HG03139 (cell line): ENCODE measurements around the gene HMCN2.
"Not testable (repeated sequence)": the region's sequence is repeated elsewhere in the genome, so short reads cannot be mapped to it uniquely, and the experiment has no call there.

Experiments
- ATAC-seq: cut with Tn5 transposase; IDR thresholded peaks from one replicate; pipeline ENCODE4 v1.9.1; 2021; ENCODE audit not compliant: unreplicated experiment

HMCN2 gene

GRCh38 chr9:130430734-130431535 is 165.4 kb downstream of the HMCN2 start:
- no peak for ATAC-seq

- no peak for ATAC-seq
Observed at GRCh38 chr9:130431536-130432303, 166.2 kb downstream of the HMCN2 start.

GRCh38 chr9:130432362-130432761 is 166.8 kb downstream of the HMCN2 start:
- no peak for ATAC-seq

GRCh38 chr9:130432796-130433167 is 167.2 kb downstream of the HMCN2 start:
- no peak for ATAC-seq

GRCh38 chr9:130433168-130433946 is 167.8 kb downstream of the HMCN2 start:
- no peak for ATAC-seq

GRCh38 chr9:130433947-130434262 is 168.3 kb downstream of the HMCN2 start:
- ATAC-seq: no peak

- not testable (repeated sequence) for ATAC-seq
Observed at GRCh38 chr9:130434656-130435055, 169.1 kb downstream of the HMCN2 start.

GRCh38 chr9:130437011-130437789 is 171.6 kb downstream of the HMCN2 start:
- ATAC-seq: no peak

- ATAC-seq: no peak
Observed at GRCh38 chr9:130438382-130438981, 172.9 kb downstream of the HMCN2 start.

- no peak for ATAC-seq
Observed at GRCh38 chr9:130441031-130441430, 175.5 kb downstream of the HMCN2 start.

GRCh38 chr9:130442746-130443455 is 177.3 kb downstream of the HMCN2 start:
- ATAC-seq: no peak

GRCh38 chr9:130443456-130443801 is 177.9 kb downstream of the HMCN2 start:
- ATAC-seq: no peak

- no peak for ATAC-seq
Observed at GRCh38 chr9:130443840-130444492, 178.4 kb downstream of the HMCN2 start.

GRCh38 chr9:130444565-130445221 is 179.1 kb downstream of the HMCN2 start, which contains the start of gene ASS1:
Gene ASS1, plus strand, starts transcription at chr9:130444961. Its CDS starts 7,268 bp downstream, at chr9:130452229.
- ATAC-seq: no peak

GRCh38 chr9:130445268-130445983 is 179.9 kb downstream of the HMCN2 start:
- ATAC-seq: no peak

GRCh38 chr9:130446101-130446861 is 180.7 kb downstream of the HMCN2 start:
- no peak for ATAC-seq

GRCh38 chr9:130447193-130447816 is 181.7 kb downstream of the HMCN2 start:
- ATAC-seq: no peak
